ENCODE results near the gene UNC13B.

The UNC13B gene

DNA sequence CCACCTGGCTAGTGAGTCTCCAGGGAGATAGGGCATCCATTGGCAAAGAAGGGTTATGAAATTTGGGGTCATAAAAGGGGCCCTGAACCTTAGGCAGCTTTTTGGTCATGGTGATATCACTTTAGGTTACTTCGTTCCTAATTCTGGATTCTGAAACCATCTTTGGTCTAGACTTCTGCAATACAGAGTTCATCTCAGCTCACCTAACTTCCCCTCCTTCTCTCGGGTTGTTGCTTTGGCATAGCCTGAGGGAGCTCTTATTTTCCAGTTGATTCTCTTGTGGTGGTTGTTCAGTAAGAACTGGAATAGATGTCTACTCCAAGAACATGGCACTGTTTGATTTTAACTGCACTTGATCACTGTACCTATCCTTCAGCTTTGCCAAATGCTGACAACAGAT lies 179.2 kb downstream of the UNC13B start:
- DNase-seq: no peak

DNA sequence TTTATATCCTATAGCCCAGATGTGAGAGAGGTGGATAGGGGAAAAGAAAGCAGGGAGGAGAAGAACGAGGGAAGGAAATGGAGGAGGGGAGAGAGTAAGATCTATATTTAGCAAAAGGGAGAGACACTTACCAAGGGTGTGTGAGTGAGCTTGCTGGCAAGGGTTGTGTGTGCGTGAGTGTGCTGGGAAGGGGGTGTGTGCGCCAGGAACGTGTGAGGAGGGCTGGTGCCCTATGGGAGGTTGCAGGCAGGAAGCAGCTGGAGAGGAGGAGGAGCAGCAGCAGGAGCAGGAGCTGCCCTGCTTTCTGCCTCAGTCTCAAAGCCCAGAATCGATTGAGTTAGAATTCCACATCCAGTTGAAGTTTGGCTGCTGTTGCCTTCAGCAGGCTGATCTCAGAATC lies 179.8 kb downstream of the UNC13B start:
- DNase-seq: no peak

DNA sequence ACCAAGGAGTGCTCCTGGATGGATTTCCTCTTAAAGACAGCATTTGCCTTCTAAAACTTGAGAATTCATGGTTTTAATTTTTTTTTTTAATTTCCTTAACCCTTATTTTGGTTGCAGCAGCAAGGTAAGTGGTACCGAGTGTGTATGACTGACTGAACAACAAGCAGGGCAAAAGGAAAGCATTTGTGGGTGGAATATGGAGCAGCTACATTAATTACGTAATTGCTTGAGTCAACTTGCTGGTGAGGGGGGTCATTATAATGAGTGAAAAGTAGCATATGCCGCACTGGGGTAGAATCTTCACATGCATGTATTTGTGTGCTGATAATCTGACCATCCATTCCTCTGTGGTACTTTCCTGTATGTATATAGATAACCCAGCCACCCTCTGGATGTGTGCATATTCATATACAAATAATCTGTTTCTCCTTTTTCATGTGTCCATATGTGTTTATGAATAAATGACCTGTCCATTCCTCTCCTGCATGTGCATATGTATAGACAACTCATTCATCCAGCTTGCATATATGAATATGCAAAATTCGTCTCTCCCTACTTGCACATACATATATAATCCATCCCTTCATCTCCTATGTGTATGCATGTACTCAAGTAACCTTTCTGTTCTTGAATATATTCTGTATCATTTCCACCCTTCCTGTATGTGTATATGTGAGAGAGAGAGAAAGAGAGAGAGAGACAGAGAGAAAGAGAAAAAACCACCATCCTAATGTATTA lies 180.6 kb downstream of the UNC13B start:
- DNase-seq: no peak

DNA sequence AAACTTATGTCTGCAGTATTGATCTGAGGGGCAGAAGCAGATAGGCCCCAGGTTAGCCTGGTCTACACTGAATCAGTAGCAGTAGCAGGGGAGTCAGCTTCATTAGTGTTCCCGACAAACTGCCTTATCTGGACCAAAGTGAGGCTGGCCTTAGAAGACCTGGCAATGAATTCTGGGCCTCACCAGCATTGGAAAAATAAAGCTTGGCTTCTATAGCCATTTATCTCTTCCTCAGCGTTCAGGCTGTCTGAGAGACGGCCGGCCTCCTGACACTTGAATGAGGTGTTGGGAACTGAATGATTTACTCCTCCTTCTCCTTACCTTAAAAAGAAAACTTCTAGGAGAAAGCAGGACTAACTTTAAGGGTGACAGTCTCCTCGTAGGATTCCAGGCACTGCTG lies 186.3 kb downstream of the UNC13B start:
- no peak for DNase-seq

DNA sequence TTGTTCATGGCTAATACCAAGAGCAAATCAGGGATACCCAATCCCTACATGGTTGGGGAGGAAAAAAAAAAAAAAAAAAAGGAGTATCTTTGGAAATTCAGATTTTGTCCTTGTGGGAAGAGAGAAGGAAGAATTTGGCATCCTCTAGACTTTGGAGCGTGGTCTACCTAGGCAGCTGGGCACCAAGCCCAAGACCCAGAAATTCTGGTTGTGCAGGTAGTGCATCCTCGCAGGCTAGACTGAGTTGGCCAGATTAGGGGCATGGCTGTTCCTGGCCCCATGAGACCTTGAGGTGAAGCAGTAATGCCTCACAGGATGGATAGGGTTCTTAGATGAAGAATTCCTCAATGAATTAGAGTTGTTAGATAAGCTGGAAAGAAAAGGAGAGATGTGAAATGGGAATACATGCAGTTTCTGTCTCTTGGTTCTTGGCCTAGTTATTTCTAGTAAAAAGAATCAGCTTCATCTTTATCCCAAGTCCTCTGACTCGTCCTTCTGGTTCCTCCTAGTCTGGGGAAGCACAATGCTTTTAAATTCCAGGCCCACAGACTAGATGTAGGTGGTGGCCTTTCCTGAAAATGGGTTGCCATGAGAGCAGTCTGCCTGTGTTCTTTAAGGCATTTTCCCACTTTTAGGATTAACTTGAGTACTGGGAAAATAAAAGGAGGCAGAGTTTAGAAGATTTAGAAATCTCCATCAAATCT lies 187.6 kb downstream of the UNC13B start:
- no peak for DNase-seq

DNA sequence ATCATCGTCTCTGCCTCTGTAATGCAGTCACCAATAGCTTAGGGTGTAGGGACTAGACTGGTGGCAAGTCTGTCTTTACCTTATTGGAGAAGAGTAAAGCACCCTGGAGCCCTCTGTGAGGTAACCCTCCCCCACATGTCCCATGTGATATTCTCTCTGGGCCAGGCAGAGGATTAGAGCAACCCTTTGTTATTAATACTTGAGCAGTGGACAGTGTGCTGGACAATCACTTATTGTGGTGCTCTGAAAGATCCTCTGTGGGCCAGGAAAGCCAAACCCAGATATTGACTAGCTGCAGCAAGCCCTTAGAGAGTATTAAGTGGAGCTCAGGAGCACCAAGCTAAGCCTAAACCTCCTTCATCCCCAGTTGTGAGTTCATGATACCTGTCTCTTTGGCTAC lies 188.4 kb downstream of the UNC13B start:
- DNase-seq: no peak

DNA sequence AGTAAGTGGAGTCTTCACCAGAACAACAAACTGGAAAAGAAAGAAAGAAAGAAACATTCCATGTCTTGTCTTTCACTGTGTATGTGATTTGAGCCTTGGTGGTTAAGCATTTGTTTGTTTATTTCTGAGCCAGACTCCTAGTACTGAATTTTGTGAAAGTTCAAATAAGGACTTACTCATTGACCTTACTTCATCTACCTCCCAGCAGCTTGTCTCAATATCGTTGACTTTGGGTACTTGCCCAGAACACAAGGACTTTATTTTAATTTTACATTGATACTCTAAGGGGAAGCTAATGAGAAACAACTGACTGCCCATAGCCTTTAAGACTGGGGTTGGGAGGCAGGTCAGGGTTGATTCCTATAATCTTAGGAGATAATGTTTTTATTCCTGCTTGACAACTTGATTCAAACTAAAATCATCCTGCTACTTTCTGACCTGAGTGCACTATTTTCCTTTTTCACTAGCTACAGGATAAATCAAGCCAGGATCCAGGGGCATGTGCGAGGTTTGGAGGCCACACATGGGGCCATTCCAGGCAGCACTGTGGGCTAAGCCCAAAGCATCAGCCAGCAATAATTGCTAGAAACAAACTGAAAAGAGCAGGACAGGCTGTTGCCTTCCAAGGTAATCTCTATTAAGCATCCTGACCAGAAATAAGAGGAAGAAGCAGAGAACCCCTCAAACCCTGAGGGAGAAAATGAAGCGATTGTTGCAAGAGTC lies 189.2 kb downstream of the UNC13B start:
- DNase-seq: no peak

DNA sequence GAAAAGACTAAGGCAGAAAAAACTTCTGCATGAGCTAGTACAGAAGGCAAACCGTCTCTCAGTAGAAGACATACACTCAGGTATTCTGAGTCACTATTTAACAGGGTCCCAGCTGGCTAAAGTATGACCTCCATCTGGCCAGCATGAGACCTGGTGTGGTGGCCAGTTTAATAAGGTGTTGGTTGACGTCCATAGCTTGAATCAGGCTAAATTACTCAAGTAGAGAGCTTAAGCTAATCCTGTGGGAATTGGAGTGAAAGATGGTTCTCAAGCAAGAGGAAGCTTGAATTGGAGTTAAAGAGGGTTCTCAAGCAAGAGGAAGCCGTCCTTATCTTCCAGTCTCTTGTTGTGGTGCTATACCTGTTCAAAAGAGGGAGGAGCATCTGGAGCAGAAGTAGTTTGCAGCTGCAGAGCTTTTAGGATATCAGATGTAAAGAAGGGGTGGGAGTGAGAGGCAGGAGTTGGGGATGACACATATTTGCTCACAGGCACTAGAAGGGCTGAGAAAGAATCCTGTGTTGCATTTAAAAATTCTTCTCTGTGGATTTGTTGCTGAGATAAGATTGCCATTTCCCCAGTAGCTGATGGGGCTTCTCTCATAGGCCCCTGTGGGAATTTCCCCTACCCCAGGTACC lies 192.0 kb downstream of the UNC13B start:
- DNase-seq: no peak

DNA sequence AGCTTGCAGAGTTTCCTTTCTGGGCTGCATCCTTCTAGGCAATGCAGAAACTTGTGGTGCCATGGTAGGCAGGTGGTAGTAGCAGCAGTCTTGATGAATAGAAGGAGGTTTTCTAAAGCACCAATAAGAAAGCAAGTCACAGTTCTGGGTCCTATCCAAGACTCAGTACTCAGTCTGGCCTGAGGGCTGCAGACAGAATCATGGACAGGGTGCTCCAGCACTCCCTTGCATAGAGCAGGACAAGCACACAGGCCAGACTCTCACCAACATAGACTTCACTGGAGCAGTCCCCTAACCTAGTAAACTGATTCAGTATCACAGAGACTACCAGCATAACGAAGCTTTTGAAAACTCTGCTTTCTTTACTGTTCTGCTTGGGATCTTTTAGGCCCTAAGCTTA lies 194.1 kb downstream of the UNC13B start:
- no peak for DNase-seq

DNA sequence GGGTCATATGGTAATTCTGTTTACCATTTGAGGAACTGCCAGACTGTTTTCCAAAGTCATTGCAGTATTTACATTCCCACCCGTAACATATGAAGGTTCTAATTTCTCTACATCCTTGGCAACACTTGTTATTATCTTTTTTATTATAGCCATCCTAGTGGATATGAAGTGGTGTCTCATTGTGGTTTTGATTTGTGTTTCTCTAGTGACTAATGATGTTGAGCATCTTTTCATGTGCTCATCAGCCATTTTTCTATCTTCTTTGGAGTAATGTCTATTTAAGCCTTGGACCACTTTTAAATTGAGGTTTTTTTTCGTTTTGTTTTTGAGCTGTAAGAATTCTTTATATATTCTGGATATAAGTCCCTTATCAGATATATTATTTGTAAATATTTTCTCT lies 195.3 kb downstream of the UNC13B start:
- DNase-seq: no peak

DNA sequence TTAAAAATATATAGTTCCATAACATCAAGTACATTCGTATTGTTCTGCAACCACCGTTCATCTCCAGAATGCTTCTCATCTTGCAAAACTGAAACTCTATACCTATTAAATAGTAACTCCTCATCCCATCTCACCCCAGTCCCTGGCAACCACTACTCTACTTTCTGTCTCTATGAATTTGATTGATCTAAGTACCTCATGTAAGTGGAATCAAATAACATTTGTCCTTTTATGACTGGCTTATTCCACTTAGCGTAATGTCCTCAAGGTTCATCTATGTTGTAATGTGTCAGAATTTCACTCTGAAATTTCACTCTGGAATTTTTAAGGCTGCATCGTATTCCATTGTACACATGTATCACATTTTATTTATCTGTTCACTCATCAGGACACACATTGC lies 196.0 kb downstream of the UNC13B start:
- no peak for DNase-seq

DNA sequence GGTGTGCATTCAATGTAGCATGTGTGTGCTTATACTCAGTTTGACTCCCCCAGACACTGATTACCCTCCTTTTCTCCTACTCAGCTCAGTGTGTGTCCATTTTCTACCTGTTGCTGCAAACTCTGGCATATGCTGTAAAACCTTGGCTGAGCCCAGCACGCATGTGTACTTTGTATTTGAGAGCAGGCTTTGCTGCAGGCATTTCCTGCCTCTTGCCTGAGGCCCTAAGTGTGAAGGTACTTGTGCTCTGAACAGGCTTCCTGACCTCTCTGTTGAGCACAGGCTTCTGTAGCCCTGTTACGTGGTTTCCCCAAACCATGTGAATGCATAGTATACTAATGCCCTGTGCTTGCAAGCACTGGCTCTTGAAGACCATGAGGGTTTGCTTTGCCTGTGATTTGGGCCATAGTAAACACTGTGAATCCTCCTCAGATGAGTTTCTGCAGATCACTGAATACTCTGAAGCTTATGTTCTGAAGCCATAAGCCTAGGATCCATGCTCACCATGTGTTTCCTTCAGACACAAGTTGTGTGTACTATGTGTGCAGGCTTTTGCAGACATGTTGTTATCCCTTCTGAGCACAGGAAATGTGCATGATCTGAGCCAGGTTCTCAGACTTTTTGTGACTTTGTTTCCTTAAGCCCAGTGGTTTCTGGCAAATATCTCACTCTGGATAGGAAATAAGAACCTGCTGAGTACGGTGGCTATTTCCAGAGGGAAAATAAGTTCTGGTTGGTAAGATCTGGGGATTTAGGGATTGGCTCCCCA lies 203.2 kb downstream of the UNC13B start:
- DNase-seq: no peak

DNA sequence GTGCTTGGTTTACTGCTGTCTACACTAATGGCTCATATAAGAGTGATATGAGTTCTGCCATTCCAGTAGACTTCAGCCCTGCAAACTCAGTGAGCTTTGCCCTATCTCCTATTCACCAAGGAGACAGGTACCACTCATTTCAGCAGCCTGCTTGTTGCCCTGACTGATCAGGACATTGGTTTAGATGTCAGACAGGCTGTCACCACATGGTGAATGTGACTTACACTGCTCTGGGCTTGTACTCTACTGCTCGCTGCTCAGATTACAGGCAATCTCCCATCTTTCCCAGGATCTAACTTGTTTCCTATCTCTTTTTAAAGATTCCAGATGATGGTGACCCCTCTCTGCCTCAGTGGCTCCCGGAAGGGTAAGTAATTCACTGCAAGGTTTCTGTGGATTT lies 204.8 kb downstream of the UNC13B start:
- DNase-seq: no peak

DNA sequence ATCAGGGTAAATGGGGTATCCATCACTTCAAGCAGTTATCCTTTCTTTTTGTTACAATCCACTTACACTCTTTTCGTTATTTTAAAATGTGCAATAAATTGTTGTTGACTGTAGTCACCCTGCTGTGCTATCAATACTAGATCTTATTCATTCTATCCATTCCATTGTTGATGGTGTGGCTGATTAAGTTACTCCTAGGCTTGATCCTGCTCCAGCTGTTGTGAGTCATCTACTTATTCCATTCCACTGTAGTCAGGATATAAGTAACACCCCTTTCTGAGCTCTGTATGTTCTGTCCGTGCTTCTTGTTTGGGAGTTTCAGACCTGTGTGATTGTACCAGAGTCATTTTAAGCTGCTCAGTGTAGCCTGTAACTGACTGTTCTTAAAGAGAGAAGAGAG lies 205.6 kb downstream of the UNC13B start:
- DNase-seq: no peak

DNA sequence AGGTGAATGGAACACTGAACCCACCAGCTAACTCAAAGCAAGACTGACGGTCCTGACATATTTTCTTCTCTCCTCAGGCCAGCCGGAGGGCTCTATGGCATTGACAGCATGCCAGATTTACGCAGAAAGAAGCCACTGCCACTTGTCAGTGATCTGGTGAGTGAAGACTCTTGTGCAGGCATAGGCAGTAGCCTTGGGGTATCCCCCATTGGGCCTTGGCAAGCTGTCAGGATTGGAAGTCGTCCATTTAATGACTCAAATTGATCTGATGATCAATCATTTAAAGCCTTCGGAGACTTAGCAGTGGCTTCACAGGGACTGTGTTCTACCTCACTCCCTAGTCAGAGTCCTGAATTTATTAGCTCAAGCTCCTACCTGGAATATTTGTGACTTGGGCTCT lies 208.4 kb downstream of the UNC13B start:
- DNase-seq: no peak

DNA sequence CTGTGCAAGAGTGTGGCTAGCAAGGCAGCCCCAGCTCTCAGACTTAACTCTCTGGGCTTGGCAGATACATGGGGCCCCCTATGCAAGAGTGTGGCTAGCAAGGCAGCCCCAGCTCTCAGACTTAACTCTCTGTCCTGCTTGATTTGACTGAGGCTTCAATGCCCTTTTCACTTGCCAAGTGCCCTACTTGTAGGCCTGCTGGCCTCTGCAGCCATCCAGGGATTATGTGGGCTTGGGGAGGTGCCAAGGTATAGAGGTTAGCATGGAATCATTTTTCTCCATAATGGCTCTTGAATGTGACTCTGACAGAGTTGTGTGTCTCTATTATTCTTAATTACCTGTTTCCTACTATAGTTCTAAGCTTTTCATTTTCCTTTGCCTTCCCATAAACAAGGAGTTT lies 212.6 kb downstream of the UNC13B start:
- DNase-seq: no peak

DNA sequence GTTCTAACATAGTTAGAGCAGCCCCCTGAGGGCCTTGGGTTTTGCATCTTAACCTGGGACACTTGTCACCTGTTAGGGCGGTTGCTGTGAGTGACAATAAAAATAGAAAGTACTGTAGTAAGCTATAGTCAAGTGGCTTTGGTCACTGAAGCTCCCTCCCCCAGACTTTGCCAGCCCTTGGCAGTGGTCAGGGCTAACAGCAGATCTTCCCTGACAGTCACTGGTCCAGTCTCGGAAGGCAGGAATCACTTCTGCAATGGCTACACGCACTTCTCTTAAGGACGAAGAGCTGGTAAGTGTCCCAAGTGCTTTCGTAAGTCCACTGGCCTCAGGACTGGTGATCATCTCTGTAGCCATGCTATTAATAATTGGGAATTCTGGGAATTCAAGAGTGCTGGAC lies 213.1 kb downstream of the UNC13B start:
- no peak for DNase-seq

DNA sequence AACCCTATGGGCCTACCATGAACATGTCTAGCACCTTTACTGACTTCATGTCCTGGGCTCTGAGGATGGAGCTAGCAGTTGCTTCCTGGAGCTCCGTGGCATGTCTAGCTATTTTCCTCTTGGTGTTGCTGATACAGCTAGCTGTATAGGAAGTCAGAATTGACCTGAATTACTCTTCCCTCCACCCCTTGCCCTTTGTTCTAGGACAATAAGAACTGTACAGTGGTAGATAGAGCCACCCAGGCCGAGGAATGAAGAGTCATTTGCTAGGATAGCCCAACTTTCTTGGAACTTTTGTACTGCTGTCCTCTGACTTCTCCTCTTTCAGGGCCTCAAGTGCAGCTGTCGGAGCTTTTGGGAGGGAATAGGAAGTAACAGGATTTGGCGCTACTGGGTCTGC lies 218.2 kb downstream of the UNC13B start:
- DNase-seq: no peak

DNA sequence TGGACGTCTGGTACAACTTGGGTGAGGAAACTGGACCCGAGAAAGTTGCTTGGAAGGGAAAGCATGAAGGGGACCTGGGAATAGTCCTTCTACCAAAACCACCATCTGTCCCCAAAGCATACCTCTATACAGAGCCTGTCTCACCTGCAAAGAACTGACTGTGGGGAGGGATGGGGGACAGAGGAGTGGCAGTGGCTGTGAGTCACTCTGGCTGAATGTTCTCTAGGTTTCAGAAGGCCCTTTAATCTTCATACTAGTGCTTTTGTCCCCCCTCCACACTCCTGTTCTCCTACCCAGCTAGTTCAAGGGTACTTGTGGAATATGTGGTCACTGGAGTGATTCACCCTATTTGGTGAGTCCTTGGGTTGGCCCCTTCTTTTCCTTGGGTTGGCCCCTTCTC lies 218.8 kb downstream of the UNC13B start:
- DNase-seq: no peak

DNA sequence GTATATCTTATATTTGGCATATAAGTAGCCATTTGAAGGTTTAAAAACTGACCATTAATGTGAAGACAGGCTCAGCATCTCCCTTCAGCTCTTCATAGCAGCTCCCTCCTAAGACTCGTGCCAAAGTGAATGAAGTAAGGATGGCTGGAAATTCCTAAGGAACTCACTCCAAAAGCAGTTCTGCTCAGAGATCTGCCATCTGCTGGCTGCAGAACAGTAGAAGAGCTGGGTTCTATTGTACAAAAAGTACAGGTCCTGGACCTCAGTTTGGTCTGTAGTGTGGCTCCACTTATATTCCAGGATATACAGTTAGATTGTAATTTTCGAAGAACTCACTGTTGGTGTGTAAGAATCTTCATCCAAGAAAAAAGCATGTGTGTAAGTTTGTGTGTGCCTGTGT lies 223.2 kb downstream of the UNC13B start:
- no peak for DNase-seq

DNA sequence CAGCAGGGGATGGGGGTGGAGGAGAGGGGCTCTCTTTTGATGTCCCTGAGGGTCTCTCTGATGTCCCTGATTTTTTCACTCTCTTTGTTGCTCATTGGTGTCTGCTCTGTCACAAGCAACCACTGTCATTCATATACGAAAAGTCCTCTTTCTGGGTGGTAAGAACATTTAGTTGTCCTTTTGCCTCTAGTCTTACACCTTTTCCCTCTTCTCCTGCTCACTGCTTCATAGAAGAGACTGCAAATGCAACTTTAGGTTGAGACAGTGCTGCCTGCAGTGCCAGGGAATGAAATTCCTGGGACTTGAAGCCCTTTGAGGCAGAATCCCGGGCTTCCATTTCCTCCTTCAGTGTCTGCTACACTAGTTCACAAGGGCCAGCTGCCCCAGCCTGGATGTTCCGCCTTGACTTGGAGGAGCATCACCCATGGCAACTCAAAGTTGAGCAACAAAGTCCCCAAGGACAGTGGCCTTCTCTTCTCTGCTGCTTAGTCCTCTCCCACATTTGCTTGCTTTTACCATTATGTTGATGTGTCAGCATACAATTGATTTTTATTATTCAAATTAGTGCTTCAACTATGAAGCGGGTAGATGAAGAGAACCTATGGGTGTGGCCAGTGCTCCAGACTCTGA lies 233.4 kb downstream of the UNC13B start:
- no peak for DNase-seq

DNA sequence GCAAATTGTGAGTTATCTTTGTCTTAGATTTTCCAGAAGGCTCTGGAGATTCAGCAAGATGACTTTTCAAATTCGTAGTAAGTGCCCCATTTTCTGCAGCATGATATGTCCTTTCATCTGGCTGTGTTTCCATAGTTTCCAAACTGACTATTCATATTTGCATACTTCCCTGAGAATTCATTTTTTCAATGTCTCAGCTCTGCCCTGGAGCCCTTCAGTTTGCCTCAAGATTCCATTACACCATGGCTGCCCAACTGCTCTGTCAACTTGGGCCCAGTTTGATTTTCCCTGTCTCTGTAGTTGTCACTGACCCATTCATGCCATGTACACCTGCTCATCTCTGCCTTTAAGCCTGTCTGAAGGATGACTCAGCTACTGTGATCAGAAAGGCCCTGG lies 233.9 kb downstream of the UNC13B start:
- no peak for DNase-seq

All from activated CD8-positive, alpha-beta memory T cell treated with anti-CD3 and anti-CD28 coated beads, Interleukin-2, amount 50 U/mL, for 4 hours (primary cell).